Stimulated activated CD4-positive, alpha-beta T cell treated with anti-CD3 and anti-CD28 coated beads, Interleukin-4, amount 100 ng/mL, for 24 hours (primary cell): ENCODE data around the gene THTPA.
"Not testable (repeated sequence)": the region's sequence is repeated elsewhere in the genome, so short reads cannot be mapped to it uniquely, and the experiment has no call there.

Source experiments
- DNase-seq: peaks from one replicate; pipeline ENCODE4 v3.0.0-alpha.2; 2020

THTPA gene

GRCh38 chr14:23533652-23534435 lies 22.2 kb upstream of the THTPA start:
- no peak for DNase-seq

DNA sequence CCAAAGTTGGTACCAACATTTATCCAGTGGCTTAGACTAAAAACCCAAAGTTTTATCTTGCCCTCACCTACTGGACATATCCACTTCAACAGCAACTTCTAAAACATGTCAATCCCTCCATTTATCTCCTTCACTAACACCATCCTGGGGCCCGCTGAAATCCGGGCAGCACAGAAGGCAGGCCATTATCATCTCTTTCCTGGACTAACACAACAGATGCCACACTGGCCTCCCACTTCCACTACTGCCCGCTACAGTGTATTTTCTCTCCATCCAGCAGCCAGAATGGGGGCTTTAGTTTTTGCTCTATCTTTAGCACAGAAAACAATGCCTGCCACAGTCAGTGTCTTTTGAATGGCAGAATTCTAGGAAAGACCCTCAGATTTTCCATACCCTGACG lies 20.1 kb upstream of the THTPA start:
- no peak for DNase-seq

GRCh38 chr14:23536494-23536893 lies 19.6 kb upstream of the THTPA start:
- no peak for DNase-seq

DNA sequence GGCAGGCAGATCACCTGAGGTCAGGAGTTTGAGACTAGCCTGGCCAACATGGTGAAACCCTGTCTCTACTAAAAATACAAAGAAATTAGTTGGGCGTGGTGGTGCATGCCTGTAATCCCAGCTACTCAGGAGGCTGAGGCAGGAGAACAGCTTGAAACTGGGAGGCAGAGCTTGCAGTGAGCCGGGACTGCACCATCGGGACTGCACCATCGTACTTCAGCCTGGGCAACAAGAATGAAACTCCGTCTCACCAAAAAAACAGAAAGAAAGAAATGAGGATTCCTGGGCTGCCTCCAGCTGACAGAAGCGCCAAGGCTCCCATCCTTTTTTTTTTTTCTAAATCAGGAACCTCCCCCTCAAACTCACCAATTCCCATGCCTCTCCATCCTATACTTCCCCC lies 19.2 kb upstream of the THTPA start:
- DNase-seq: not testable (repeated sequence)

DNA sequence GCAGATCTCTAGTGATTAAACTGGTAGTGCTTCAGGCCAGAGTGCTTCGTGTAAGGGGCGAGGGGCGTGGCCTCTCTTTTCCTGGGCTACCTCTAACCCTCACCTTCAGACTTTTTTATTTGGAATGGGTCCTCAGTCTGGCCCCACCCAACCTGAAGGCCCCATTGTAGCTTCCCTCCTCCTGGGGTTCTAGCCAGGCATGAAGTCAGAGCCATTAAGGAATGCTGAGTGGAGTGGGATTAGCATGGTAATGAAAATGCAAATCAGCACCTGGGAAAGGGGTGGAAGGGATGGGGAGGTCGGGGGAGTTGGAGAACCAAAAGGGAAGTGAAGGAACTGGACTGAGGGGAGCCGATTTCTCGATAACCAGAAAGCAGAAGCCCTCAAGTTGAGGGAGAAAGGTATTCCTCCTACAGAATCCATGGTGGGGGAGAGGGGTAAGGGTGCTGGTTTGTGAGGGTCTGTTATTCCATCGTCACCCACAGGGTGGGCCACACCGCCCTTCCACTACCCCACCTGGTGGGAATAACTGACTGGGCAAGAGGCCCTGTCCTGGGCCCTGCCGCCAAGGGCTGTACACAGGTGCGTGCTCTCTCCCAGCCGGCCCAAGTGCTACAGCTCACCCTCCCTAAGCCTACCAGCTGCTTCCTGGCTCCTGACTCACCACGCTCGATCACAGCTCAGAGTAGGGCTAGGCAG lies 18.6 kb upstream of the THTPA start:
- DNase-seq: no peak

GRCh38 chr14:23538050-23538718 lies 17.9 kb upstream of the THTPA start:
- DNase-seq: no peak

DNA sequence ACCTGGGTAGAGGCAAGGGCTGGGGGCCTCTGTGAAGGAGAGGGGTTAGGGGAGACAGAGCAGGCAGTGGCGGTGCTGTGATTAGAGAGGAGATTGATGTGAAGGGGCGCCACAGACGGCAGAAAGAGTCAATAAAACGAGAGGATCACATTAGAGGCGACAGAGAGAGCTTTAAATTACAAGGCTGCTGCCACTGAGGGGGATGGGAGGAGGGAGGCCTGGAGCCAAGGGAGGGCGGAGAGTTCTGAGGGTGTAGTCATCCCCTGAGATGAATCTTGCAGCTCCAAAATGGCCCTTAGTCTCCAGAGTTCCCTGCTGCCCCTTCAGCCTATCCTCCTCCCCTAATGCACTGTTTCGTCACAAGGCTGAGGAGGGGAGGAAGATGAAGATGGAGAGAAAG lies 17.3 kb upstream of the THTPA start:
- DNase-seq: no peak

- peak; percentile 23 for DNase-seq
Measured at GRCh38 chr14:23539248-23540140, 16.6 kb upstream of the THTPA start.

- no peak for DNase-seq
Measured at GRCh38 chr14:23540141-23540469, 16.0 kb upstream of the THTPA start.

GRCh38 chr14:23542261-23542660 lies 13.8 kb upstream of the THTPA start:
- DNase-seq: no peak

DNA sequence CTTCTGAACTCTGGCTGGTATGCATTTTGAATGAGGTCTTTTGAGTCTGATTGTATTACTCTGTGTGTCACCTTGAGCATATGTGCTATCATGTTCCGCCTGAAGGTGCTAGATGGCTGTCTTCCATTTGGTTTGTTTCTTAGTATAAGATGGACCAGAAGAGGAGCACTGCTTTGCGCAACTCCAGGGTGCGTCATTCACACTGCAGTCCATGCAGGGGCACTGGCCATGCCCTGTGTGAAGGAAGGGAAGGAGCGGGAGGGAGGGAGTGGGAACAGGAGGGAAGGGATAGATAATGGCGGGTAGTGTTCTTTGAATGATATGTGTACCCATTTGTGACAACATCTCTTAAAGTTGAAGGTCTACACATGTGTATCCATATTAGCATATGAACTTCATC lies 12.7 kb upstream of the THTPA start:
- DNase-seq: no peak

- DNase-seq: no peak
Measured at GRCh38 chr14:23544511-23545447, 11.3 kb upstream of the THTPA start.

GRCh38 chr14:23545740-23546365 lies 10.2 kb upstream of the THTPA start:
- DNase-seq: no peak

- DNase-seq: no peak
Measured at GRCh38 chr14:23546450-23547035, 9.5 kb upstream of the THTPA start.

GRCh38 chr14:23547924-23548323 lies 8.1 kb upstream of the THTPA start:
- no peak for DNase-seq

DNA sequence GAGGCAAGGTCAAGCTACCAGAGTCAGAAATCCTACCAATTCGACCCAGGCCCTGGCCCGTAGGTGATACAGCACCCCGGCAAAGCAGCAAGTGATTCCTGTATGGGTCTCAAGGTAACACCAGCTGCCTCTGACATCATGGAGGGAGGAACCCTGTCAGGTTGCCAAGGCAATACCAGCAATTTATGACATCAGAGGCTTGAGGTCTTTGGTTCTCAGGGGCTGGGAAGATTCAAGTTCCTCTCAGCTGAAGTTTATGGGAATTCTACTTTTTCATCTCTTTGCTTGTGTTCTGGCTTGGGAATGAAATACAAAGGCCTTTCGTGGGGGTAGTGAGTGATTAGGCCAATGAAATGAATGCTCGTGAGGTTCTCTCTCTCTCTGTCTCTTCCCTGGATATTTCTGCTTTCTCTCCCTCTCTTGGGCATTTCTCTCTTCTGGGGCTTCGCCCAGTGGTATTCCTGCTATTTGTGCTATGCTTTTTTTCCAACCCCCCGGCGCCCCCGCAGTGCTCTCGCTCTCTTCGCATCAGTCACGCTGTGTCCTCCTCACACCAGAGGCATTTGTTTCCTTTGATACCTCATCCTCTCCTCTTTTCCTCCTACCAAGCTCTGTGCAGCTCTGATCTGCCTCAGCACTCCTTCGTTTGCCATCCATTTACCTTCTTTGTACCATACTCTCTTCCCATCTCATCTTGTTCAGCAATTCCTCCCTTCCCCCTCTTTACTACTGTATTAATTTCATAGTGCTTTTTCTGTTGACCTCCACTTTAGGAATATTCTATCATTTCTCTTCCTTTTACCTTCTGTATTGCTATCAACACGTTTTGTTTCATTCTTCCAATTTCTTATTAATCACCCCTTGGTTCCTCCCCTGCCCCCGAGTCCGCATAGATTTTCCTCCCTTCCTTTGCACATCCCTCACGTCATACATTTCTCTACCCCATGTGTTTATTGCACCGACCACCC lies 7.4 kb upstream of the THTPA start:
- no peak for DNase-seq

DNA sequence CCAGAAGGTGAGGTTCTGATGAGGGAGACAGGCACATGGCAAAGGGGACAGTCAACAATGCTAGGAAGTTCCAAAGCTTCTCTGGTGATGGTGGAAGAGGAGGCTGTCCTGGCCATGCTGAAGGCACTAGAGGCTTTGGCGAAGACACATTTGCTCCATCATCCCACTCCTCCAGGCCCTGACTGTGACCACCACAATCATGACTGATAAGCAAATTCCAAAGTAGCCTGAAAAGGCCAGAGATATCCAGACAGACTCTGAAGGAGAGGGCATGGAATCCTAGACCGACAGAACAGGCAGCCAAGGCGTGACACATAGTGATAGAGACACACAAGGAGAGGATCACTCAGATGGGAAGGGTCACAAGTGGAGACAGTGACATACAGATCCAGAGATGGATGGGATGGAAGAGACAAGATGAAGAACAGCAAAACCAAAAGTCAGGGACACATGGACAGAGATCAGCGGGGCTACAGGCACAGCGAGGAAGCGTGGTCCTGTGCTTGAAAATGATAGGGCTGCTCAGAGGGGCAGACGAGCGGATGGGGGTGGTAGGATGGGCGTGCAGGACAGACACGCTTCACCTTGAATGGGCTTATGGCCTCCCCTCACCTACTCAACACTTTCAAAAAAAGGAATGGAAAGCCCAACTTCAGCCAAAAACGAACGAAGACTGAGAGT lies 5.8 kb upstream of the THTPA start:
- no peak for DNase-seq

DNA sequence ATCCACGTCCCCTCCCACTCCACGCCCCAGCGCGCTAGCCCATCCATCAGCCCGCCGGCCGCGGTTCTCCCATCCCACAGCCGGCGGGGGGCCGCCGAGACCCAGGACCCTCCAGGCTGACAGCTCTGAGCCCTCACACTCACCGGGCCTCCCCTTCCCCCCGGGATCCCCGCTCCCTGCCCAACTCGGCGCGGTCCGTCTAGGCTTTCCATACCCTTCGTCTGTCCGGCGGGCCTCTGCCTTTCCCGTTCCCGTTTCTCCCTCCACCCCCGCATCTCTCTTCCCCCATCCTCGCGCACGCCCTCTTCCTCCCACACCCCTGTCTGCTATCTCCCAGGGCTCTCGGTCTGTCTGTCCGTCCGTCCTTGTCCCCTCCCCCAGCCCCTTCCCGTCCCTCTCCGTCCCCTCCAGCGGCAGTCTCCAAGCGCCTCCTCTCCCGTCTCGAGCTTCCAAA lies 5.2 kb upstream of the THTPA start:
- no peak for DNase-seq
